Daoy (cell line): ENCODE results near the gene NAV1. TPM values are rescaled to one million over a fixed set of nuclear protein-coding genes. Genes with fewer than 3 reads are reported as not detected.
"Not testable (repeated sequence)": the region's sequence is repeated elsewhere in the genome, so short reads cannot be mapped to it uniquely, and the experiment has no call there.

ENCODE experiments used
- DNase-seq: peaks from one replicate; pipeline ENCODE4 v3.0.0-alpha.2; 2015; ENCODE audit warnings: low read depth
- total RNA-seq: library from RNA; depleted of rRNA; stranded (reverse); fragments of >200 nt; shearing (Covaris generic); gene quantifications from 2 replicates; pipeline ENCODE4 v1.2.3, GENCODE V29; 2014

Gene NAV1
- total RNA-seq, 1 experiment from 2014 or later, result 51.8 TPM

- DNase-seq, result no peak
Measured at GRCh38 chr1:201565024-201565730, 26.2 kb downstream of the NAV1 start.

DNA sequence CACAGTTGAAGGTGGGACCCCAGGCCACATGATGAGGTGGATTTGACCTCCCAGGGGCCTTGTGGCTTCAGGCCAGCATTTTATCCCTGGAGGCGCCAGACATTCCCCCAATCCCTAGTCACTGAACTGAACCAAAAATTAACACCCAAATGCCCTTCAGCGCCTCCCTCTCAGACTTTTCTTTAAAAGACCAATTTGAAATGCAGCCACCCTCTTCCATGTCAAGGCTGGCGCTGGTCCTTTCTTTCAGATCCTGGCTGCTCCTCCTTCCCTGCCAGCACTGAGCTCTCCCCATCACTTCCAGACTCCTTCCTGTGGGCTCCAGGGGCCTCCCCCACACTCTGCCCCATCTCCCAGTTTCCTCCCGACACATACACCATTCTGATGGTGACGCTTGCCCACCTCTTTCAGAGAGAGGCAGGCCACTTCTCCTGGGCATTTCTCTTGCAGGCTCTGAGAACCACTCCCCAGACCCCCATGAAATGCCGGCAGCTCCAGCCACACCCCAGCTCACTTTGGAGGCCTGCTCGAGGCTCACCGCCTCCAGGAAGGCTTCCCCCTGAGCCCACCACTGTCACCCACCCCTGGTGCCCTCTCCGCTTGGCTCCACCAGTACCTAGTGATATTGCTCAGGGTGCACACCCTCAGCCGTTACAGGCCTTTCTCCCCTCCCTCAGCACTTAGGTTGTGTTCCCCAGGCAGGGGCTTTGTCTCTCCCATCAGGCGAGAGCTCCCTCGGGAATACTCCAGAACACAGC is 27.0 kb downstream of the NAV1 start:
- no peak for DNase-seq

GRCh38 chr1:201566529-201566823 is 27.5 kb downstream of the NAV1 start:
- no peak for DNase-seq

DNA sequence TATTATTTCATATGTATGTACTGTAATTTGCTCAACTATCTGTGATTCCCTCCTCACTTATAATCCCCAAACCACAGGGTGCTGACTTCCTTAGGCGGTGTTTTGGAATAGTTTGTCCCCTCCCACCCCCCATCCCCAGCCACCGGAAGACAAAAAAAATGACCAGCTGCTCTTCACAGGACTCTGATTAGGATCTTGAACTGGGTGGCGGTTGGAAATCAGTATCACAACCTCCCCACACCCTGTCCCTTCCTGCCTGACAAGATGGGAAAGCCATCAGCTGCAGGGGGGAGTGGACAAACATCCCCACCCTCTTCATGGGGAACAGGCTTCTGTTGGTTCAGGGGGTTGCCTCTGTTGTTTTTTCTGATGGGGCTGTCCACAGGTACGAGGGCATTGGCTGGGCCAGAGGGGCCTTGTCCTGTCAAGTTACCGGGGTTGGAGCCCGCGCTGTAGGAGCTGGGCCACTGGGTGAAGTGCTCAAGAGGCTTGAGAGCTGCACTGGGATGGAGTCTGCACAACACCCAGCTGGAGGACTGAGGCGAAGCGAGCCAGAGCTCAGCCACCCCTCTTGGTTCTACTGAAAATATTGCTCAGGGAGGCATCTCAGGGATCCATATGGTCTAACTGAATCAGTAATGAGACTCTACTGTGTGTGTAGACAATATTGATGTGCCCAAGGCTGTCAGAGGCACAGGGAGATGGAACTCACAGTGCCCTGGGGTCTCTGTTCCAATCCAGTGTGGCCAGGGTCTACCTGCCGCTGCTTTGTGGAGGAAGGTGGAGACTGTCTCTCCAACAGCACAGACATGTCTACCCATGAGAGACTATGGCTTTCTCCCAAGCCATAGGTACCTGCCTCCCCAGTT is 28.2 kb downstream of the NAV1 start:
- no peak for DNase-seq

DNA sequence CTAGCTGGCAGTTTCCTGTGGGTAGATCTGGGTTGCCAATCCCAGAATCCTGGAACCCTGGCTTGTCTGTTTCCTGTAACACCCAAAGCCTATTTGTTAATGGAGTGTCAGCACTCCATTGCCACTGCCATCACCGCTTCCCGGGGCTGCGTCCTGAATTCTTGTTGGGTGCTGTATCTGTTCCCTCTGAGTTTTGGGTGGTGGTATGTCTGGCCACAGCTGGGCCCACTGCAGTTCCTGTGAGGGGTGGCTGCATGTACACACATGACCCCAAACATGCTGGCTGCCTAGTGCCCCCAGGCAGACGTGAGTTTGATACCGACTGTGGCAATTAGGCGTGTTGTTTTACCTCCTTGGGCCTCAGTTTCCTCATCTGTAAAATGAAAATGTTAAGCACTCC is 29.3 kb downstream of the NAV1 start:
- no peak for DNase-seq

DNA sequence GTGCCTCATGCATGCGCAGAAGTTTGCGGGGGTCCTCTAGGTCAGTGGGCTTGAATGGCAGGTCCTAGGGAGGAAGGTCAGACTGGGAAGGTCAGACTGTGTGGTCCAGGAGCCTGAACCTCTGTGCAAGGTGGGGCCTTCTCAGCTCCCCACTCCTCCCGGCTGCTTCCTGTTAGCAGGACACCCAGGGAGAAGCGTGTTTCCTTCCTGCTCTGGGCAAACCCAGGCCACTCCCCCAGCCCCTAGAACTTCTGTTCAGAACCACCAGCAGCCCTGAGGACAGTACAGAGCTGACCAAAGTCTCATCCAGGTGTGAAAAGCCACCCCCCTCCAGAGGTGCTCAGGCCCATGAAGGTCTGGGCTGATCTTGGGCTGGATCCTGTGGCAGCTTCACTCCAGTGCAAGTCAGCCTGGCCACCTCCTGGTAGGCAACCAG is 29.9 kb downstream of the NAV1 start:
- no peak for DNase-seq

DNA sequence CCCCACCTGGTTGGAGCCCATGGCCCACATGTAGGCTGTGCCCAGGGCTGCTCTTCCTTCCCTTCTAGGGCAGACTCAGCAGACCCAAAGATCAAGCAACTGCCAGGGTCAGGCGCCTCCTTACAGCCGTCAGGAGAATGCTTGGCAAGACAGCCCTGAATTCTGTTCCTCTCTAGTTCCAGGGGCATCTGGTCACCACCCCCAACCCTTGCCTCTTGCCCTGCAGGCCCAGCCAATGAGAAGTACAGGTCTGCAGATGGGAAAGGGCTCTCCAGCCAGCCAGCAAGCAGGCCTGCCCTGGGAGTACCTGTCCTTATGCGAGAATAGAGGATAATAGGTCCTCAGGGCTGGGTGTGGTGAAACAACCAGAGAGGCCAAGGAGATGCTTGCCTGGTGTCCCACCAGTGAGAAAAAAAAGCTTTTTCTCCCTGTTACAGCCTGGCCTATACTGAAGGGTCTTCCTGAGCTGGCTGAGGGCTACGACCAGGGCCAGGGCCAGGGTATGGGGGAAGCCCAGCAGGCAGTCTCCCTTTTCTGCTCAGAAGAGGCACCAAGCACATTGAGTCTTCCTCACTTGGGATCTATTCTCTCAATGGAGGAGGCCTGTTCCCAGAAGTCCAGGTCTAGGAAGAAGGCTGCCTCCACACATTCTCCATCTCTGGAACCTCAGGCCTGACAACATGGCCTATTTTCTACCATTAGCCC is 31.4 kb downstream of the NAV1 start:
- DNase-seq, result no peak

DNA sequence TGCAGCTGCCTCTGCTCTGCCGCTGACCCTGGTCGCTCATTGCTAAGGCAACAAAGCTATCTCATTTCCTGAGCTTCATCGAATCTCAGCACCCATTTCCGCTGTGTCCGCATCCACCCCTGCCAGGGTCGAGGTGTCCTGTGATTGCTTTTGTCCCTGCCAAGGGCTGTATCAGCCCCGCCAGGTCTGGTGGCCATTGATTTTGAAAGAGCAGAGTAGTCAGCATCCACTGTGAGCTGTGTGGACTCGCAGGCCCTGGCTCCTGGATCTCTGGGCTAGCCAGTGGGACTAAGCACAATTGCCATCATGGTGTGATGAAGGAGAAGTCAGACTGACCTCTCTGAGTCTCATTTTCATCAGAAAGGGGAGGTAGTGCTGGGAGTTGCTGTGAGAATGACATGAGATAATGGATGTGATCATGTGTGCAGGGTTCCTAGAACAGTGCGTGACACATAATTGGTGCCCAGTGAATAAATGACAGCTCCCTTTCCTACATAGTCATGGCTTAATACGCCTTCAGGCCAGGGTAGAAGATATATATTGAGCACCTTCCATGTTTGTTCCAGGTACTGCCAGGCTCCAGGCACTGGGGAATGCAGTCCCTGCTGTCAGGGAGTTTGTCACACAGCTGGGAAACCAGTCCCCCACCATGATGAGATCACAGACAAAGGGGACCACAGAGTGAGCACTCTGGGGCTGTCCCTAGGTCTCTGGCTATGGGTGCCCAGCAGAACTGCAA is 32.1 kb downstream of the NAV1 start:
- no peak for DNase-seq

GRCh38 chr1:201573030-201573429 is 34.1 kb downstream of the NAV1 start:
- no peak for DNase-seq

DNA sequence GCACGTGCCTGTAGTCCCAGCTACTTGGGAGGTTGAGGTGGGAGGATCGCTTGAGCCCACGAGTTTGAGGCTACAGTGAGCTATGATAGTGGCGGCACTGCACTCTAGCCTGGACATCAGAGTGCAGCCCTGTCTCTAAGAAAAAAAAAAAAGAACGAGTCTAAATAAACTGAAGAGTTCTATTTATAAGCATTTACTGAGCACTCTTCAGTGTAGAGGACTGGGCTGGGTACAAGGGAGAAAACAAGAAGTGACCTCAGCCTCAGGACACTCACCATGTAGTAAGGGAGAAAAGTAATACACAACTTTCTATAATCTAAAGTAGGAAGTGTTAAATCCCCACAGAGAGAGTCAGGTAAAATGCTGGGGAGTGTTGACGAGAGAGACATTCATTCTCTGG is 35.0 kb downstream of the NAV1 start:
- no peak for DNase-seq

DNA sequence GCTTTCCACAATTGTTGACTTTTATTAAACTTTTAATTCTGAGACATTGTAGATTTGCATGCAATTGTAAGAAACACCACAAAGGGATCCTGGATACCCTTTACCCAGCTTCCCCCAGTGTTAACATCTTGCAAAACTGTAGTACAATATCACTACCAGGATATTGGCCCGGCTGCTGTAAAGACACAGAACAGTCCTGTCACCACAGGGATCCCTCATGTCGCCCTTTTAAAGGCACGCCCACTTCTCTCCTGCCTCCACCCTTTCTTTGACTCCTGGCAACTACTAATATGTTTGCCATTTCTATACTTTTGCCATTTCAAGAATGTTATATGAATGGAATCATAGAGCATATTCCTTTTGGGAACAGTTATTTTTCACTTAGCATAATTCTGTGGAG is 37.0 kb downstream of the NAV1 start:
- DNase-seq, result no peak

GRCh38 chr1:201576914-201577313 is 38.0 kb downstream of the NAV1 start:
- no peak for DNase-seq

DNA sequence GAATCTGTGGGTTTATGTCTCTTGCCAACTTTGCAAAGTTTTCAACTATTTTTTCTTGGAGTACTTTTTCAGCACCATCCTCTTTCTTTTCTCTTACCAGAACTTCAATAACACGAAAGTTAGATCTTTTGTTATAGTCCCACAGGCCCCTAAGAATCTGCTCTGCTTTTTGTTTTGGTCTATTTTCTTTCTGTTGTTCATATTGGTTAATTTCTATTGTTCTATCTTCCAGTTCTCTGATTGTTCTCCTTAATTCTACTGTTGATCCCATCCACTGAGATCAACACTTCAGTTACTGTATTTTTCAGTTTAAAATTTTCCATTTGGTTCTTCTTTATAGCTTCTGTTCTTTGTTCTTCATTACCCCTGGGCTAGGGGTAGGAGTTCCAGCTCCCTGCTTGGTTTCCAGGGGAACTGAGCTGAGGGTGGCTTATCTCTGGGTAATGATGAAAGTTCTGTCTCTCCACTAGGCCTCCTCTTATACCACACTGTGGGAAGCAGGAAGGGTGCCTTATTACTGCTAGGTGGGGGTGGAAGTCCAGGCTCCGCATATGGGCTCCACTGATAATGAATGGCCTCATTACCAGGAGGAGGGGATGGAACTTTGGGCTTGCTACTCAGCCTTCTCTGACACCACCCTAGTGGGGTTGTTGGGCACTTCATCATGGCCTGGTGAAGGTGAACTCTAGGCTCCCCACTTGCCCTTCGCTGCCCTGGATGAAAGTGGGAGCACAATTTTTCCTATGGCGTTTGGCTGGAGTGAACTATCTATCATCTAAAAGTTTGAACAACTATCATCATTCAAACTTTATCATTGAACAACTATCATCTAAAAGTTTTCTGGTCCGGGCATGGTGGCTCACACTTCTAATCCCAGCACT is 39.3 kb downstream of the NAV1 start:
- DNase-seq, result no peak

GRCh38 chr1:201581371-201581770 is 42.4 kb downstream of the NAV1 start:
- DNase-seq, result not testable (repeated sequence)

DNA sequence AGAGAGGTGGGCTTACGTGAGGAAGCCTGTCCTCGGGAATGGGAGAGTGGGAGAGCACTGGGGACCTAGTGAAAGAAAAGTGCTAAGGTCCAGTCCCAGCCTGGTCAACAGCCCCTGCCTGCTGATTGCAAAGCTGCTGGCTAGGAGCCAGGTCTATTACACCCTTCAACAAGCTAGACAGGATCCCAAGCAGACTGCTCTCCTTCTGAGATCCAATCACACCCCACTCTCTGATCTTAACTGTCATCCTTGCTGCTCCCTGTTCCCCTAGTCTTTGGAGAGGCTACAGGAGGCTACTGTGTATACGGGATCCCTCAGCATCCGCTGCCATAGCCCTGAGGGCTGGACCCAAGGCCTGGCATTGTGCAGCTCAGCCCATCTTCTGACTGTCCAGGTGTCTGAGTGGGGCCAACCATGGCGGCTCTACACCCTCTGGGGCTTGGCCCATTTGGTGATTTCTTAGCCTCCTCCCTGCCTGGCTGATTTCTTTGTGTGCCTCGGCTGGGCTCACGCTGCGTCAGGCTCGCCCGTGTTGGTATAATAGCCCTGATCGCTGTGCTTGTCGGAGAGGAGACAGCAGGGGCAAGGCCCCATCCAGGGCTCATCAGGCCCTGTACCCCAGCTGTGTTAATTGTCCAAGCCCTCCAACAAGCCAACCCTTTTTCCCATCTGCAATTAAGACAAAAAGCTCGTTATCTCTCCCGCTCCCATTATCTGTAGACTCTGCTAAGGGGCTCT is 43.9 kb downstream of the NAV1 start:
- no peak for DNase-seq

DNA sequence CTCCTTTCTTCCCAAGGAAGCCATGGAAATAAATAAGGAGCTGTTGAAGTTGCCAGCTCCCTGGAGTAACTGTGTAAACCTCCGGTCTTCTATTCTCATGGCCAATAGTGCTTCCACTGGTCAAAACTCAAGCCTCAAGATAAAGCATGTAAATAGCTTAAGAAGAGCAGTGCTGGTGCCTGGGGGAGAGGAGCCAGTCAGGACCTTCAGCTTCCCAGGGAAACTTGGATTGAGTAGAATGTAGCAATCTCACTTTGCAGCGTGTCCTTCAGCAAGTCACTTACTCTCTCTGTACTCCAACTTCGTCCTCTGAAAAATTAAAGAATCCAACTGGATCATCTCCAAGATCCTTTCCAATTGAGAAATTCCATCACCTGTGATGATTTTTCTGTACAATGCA is 44.7 kb downstream of the NAV1 start:
- no peak for DNase-seq

DNA sequence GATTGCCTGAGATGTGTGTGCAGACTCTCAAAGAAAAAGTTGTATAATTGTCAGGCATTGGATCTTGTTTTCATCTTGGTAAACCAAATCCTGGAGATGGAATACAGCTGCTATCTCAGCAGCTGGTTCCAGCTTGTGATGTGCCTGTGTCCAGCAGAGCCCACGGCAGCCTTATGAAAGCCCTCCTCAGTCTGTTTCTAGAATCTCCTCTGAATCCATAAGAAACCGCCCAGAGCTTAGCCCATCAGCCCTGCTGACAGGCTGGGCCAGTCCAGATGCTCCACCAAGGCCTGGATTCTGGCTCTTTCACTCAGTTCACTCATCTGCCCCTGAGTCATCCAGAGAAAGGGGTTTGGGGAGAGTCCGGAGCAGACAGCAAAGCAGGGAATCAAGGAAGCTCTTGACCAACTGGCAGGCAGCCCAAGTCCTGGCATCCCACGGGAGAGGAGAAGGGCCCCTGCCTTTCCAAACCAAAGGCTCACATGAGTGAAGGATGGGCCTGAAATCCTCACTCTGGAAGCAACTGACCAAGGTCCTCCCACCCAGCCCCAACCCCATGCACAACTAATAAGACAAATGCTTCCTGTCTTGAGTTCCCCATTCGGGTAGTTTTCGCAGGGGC is 45.7 kb downstream of the NAV1 start:
- DNase-seq, result peak; percentile 62

- DNase-seq, result no peak
Measured at GRCh38 chr1:201585093-201585483, 46.2 kb downstream of the NAV1 start.

DNA sequence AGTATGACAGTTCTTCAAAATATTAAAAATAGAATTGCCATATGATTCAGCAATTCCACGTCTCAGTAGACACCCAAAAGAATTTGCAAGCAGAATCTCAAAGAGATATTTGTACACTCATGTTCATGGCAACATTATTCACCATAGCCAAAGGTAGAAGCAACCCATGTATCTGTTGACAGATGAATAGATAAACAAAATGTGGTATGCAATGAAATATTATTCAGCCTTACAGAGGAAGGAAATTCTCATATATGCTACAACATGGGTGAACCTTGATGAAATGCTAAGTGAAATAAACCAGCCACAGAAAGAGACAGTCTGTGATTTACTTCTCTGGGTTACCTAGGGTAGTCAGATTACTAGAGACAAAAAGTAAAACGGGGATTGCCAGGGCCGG is 47.0 kb downstream of the NAV1 start:
- no peak for DNase-seq
